Tibial nerve (tissue), 4 donors: Measurements from ENCODE around the gene CTNNA1. TPM values are rescaled to one million over a fixed set of nuclear protein-coding genes. Genes with fewer than 3 reads are reported as not detected.
A peak's percentile ranks its signal among the peaks of the same experiment; 100 is the strongest.

Experiments used
- DNase-seq, 2 donors: peaks; one replicate each; pipeline ENCODE4 v3.0.0-alpha.2; 2019; ENCODE audit warnings: low spot score in 2 of 2
- H3K27ac ChIP-seq, 4 donors: fragments of 200-600 bp; sonication (generic) in 3 of 4; one replicate each; pipeline ENCODE4 v1.5.1; 2017 to 2019; ENCODE audit warnings: mild to moderate bottlenecking in 1 of 4
- H3K27me3 ChIP-seq, 2 donors: fragments of 200-600 bp; sonication (generic) in 1 of 2; one replicate each; pipeline versions ENCODE4 v1.5.1 to v1.6.0; 2017 to 2019
- H3K36me3 ChIP-seq, 3 donors: fragments of 200-600 bp; sonication (generic); one replicate each; pipeline ENCODE4 v1.5.1; 2018 to 2019
- H3K4me1 ChIP-seq, 4 donors: fragments of 200-600 bp; sonication (generic) in 3 of 4; one replicate each; pipeline ENCODE4 v1.5.1; 2017 to 2019
- H3K4me3 ChIP-seq, 4 donors: fragments of 200-600 bp; sonication (generic) in 3 of 4; one replicate each; pipeline ENCODE4 v1.5.1; 2017 to 2019; ENCODE audit warnings: mild to moderate bottlenecking in 1 of 4, moderate library complexity in 1 of 4
- H3K9me3 ChIP-seq, 4 donors: fragments of 200-600 bp; sonication (generic) in 3 of 4; one replicate each; pipeline ENCODE4 v1.5.1; 2017 to 2019
- EP300 ChIP-seq, 2 donors: sonication (generic); formaldehyde crosslinking; IDR thresholded peaks; one replicate each; pipeline ENCODE4 v1.6.1; 2017; ENCODE audit warnings: antibody characterized with exemption in 2 of 2, mild to moderate bottlenecking in 1 of 2
- POLR2A ChIP-seq, 2 donors: fragments of 450-650 bp; IDR thresholded peaks; one replicate each; pipeline ENCODE4 v1.6.1; 2017; ENCODE audit warnings: antibody characterized with exemption in 2 of 2, mild to moderate bottlenecking in 2 of 2, moderate library complexity in 2 of 2
- WGBS, 2 donors: methylation state at CpG; one replicate each; pipeline ENCODE4 v1.1.5; 2018; 5-methylcytosine and 5-hydroxymethylcytosine counted together
- total RNA-seq, 4 donors: library from RNA; depleted of rRNA; stranded (reverse); fragments of >200 nt; gene quantifications; one replicate each; pipeline ENCODE4 v1.1.0, GENCODE V29; 2016
- TF ChIP-seq, protein P1 (sequence below), 5 experiments: fragments of 200-600 bp in 3 of 5; fragments of 450-650 bp in 2 of 5; sonication (generic) in 3 of 5; IDR thresholded peaks; one replicate each; pipeline ENCODE4 v1.5.1; 2016 to 2019; ENCODE audit warnings: antibody characterized with exemption in 5 of 5, mild to moderate bottlenecking in 3 of 5, moderate library complexity in 2 of 5

Gene CTNNA1
- total RNA-seq, 4 donors from 2014 or later = 292 to 447 (median 321) TPM

DNA sequence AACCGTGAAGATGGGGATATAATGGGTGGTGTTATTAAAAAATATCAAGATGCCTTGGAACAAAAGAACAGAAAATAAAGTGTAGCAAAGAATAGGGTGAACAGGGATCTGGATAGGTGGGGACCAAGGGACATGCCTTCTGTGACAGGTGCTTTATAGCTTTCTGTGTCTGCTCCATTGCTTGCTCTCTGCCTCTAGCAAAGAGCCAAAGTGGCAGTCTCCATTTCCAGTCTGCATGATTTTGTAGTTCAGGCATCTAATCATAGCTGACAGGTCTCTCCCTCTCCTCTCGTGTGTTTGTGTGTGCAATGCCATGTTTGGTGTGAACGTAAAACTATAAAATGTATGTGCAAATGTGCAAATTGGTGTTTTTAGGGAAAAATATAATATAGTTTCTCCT, 86.9 kb downstream of the CTNNA1 start:
- Histone ChIP-seq H3K4me3 (no peak overlapping the region), H3K36me3 (no peaks in the 10 kb centered on the region), H3K4me1 (peaks cover 0 to 62% (median 26%) of the 10 kb centered on the region in 4 donors), H3K27ac (no peak overlapping the region), H3K27me3 (no peaks in the 10 kb centered on the region), H3K9me3 (no peaks in the 10 kb centered on the region)
- TF ChIP-seq, protein P1, sequence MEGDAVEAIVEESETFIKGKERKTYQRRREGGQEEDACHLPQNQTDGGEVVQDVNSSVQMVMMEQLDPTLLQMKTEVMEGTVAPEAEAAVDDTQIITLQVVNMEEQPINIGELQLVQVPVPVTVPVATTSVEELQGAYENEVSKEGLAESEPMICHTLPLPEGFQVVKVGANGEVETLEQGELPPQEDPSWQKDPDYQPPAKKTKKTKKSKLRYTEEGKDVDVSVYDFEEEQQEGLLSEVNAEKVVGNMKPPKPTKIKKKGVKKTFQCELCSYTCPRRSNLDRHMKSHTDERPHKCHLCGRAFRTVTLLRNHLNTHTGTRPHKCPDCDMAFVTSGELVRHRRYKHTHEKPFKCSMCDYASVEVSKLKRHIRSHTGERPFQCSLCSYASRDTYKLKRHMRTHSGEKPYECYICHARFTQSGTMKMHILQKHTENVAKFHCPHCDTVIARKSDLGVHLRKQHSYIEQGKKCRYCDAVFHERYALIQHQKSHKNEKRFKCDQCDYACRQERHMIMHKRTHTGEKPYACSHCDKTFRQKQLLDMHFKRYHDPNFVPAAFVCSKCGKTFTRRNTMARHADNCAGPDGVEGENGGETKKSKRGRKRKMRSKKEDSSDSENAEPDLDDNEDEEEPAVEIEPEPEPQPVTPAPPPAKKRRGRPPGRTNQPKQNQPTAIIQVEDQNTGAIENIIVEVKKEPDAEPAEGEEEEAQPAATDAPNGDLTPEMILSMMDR (IDR thresholded peaks at IDR 0.05) = no peak
- no peak for TF ChIP-seq POLR2A (IDR thresholded peaks at IDR 0.05)
- no peak for TF ChIP-seq EP300 (IDR thresholded peaks at IDR 0.05)
- DNase-seq = no peak
- WGBS, 2 donors = 50 to 60% methylated on average over 3 of the region's 3 CpGs

GRCh38 chr5:138841531-138841930, 88.3 kb downstream of the CTNNA1 start:
- DNase-seq = no peak
- WGBS, 2 donors = 57 to 78% methylated on average over 2 of the region's 2 CpGs
- Histone ChIP-seq H3K9me3 (no peaks in the 10 kb centered on the region), H3K27ac (no peak overlapping the region), H3K4me1 (peaks cover 0 to 62% (median 30%) of the 10 kb centered on the region in 4 donors), H3K36me3 (no peaks in the 10 kb centered on the region), H3K27me3 (no peaks in the 10 kb centered on the region), H3K4me3 (no peak overlapping the region)
- TF ChIP-seq, protein P1 (IDR thresholded peaks at IDR 0.05) = no peak
- TF ChIP-seq EP300 (IDR thresholded peaks at IDR 0.05) = no peak
- TF ChIP-seq POLR2A (IDR thresholded peaks at IDR 0.05) = no peak

- H3K4me1 ChIP-seq = peaks cover 0 to 71% (median 33%) of the 10 kb centered on the region in 4 donors
- H3K36me3 ChIP-seq = no peaks in the 10 kb centered on the region
- H3K27me3 ChIP-seq = no peaks in the 10 kb centered on the region
- WGBS, 2 donors = 71 to 72% methylated on average over 2 of the region's 2 CpGs
- no peak for DNase-seq
- peak overlapping the region in 2 of 4 donors; percentile 74 to 79 for H3K27ac ChIP-seq
- no peaks in the 10 kb centered on the region for H3K9me3 ChIP-seq
- H3K4me3 ChIP-seq = no peak overlapping the region
- TF ChIP-seq, protein P1 (IDR thresholded peaks at IDR 0.05) = no peak
- peak in 1 of 2 donors; percentile 29 for TF ChIP-seq EP300 (IDR thresholded peaks at IDR 0.05)
- no peak for TF ChIP-seq POLR2A (IDR thresholded peaks at IDR 0.05)
Observed at GRCh38 chr5:138843316-138844124, 90.3 kb downstream of the CTNNA1 start.

GRCh38 chr5:138844125-138844461, 90.9 kb downstream of the CTNNA1 start:
- 87 to 91% methylated on average over 4 of the region's 4 CpGs for WGBS, 2 donors
- Histone ChIP-seq H3K4me3 (no peak overlapping the region), H3K27ac (peak overlapping the region in 3 of 4 donors; percentile 2 to 79 (median 74)), H3K4me1 (peaks cover 0 to 77% (median 33%) of the 10 kb centered on the region in 4 donors), H3K36me3 (no peaks in the 10 kb centered on the region), H3K9me3 (no peaks in the 10 kb centered on the region), H3K27me3 (no peaks in the 10 kb centered on the region)
- no peak for TF ChIP-seq EP300 (IDR thresholded peaks at IDR 0.05)
- TF ChIP-seq POLR2A (IDR thresholded peaks at IDR 0.05) = no peak
- TF ChIP-seq, protein P1 (IDR thresholded peaks at IDR 0.05) = no peak
- no peak for DNase-seq

GRCh38 chr5:138844812-138845513, 91.7 kb downstream of the CTNNA1 start:
- no peak for DNase-seq
- TF ChIP-seq, protein P1 (IDR thresholded peaks at IDR 0.05) = no peak
- no peak for TF ChIP-seq POLR2A (IDR thresholded peaks at IDR 0.05)
- TF ChIP-seq EP300 (IDR thresholded peaks at IDR 0.05) = no peak
- Histone ChIP-seq H3K27me3 (no peaks in the 10 kb centered on the region), H3K36me3 (no peaks in the 10 kb centered on the region), H3K4me3 (no peak overlapping the region), H3K9me3 (no peaks in the 10 kb centered on the region), H3K4me1 (peaks cover 0 to 80% (median 35%) of the 10 kb centered on the region in 4 donors), H3K27ac (peak overlapping the region in 3 of 4 donors; percentile 2 to 79 (median 74))
- 18 to 23% methylated on average over 6 of the region's 6 CpGs for WGBS, 2 donors
